HG03378 (cell line): Measurements from ENCODE around the gene CLEC9A.

ENCODE experiments used
- ATAC-seq: cut with Tn5 transposase; IDR thresholded peaks from one replicate; pipeline ENCODE4 v1.9.1; 2021; ENCODE audit warnings: mild to moderate bottlenecking, moderate library complexity; ENCODE audit not compliant: unreplicated experiment

Gene CLEC9A

GRCh38 chr12:10101648-10102220 lies 71.3 kb downstream of the CLEC9A start:
- no peak for ATAC-seq

- ATAC-seq = no peak
These were observed 71.8 kb downstream of the CLEC9A start for GRCh38 chr12:10102322-10102721.

GRCh38 chr12:10110256-10110844 lies 79.9 kb downstream of the CLEC9A start:
- ATAC-seq = no peak

GRCh38 chr12:10111451-10111850 lies 81.0 kb downstream of the CLEC9A start:
- no peak for ATAC-seq

GRCh38 chr12:10113075-10113474 lies 82.6 kb downstream of the CLEC9A start:
- ATAC-seq = no peak

GRCh38 chr12:10113920-10114319 lies 83.4 kb downstream of the CLEC9A start:
- no peak for ATAC-seq

- ATAC-seq = no peak
These were observed 84.8 kb downstream of the CLEC9A start for GRCh38 chr12:10115311-10115710.
